Measurements from ENCODE around the gene L3HYPDH. TPM values are rescaled to one million over a fixed set of nuclear protein-coding genes. Genes with fewer than 3 reads are reported as not detected.

L3HYPDH gene
- total RNA-seq (2022; extraction: Qiagen RNA extraction), result 32.3 to 38.9 TPM (median 37.2 TPM) in 5 replicates

DNA sequence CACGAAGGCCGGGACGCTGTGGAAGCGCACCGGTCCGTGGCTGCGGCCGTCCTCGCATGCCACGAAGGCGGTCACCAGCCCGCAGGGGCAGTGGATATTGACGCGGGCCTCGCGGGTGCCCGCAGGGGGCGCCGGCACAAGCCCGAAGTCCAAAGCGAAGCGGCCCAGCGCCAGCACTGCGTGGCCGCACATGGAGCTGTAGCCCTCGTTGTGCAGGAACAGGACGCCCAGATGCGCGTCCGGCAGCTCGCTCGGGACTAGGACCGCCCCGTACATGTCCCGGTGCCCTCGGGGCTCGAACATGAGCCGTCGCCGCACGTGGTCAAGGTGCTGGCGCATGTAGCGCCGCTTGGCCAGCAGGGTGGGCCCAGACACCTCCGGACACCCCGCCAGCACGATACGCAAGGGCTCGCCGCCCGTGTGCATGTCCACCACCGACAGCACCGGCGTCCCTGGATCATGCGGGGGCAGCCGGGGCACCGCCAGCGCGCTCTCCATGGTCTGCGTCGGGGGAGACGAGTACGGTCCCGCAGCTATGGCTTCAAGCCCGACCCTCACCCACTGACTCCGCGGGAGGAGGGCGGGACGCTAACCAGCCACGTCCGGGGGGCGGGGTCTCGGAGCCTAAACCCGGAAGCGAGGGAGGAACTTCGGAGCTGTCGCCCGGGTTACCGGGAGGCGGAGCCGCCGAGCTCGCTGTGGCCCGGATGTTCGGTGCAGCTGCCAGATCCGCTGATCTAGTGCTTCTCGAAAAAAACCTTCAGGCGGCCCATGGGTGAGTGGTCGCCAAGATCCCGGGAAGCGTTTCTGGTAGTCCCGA lies at the start of gene L3HYPDH, which contains the start of gene JKAMP:
Gene L3HYPDH, minus strand, starts transcription at position 590 of the 820 bp plus-strand sequence. Its CDS starts 92 bp downstream, at position 498.
Gene JKAMP, plus strand, starts transcription at position 699 of the 820 bp plus-strand sequence. Its CDS starts 73 bp downstream, at position 772.

DNA sequence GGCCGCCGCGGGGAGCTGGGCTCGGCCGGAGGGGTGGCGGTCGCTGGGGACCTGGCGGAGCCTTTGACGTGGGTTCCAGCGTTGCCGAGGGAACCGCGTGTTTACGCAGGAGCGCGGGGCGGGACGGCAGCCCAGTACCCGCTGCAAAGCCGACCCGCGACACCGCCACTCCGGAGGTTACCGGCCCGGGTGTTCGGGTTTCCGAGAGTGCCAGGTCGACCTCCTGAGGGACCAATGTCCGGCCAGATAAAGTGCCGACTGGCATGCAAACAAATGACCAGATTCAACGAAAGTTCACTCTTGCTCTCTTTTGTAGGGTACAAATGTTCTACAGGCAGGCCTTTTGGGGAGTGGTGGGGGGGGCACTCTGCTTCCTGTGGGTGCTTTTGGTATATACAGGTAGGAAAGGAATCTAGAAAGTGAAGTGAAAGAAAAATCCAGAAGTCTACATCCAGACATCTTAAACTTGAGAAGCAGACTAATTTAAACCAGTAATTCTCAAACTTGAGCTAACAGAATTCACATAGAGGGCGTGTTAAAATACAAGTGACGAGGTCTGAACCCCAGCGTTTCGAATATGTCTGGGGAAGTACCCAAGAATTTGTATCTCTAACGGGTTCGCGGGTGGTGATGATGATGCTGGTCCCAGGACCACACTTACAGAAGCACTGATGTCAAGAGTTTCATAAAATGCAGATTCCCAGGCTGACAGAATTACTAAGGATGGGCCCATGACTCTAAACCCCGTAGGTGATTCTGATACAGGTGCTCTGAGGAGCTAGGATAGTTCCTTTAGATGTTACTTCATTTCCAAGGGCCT lies 18.7 kb downstream of the L3HYPDH start, which contains the start of gene GPR135:
Gene GPR135, minus strand, starts transcription at position 65 of the 820 bp plus-strand sequence. CDS start 154 bp downstream, outside the sequence.

Other genes with a start within 250 kb of the L3HYPDH start
- gene GPR135, start 19.0 kb downstream of the L3HYPDH start, total RNA-seq (2022; extraction: Qiagen RNA extraction), result 0.64 to 0.85 TPM (median 0.74 TPM) in 5 replicates
- gene JKAMP, start 109 bp upstream of the L3HYPDH start, total RNA-seq (2022; extraction: Qiagen RNA extraction), result 60.3 to 81.5 TPM (median 62.2 TPM) in 5 replicates
- not detected in 5 replicates for gene CCDC175, start 92.4 kb upstream of the L3HYPDH start, total RNA-seq (2022; extraction: Qiagen RNA extraction)

Measured in A549 treated with AZD2906 at 1 μM for 4 hours (cell line).